Fibroblast of lung (primary cell): ENCODE results near the gene CSGALNACT2. TPM values are rescaled to one million over a fixed set of nuclear protein-coding genes. Genes with fewer than 3 reads are reported as not detected.

ENCODE experiments used
- DNase-seq, 2 donors: peaks; one replicate each; pipeline versions ENCODE4 v3.0.0 to v3.0.0-alpha.2; 2010; ENCODE audit warnings: low read depth in 2 of 2
- H2AFZ ChIP-seq: 2 replicates; pipeline ENCODE4 v1.5.1; 2012; ENCODE audit warnings: low read length, control low read depth, inconsistent platforms
- H3K27ac ChIP-seq: 2 replicates; pipeline ENCODE4 v1.5.1; 2011; ENCODE audit warnings: low read length, control low read depth; ENCODE audit not compliant: insufficient read depth
- H3K27me3 ChIP-seq: 2 replicates; pipeline ENCODE4 v1.5.1; 2011; ENCODE audit warnings: mild to moderate bottlenecking, low read length; ENCODE audit not compliant: control insufficient read depth, insufficient read depth
- H3K36me3 ChIP-seq: 2 replicates; pipeline ENCODE4 v1.5.1; 2011; ENCODE audit warnings: low read length; ENCODE audit not compliant: control insufficient read depth, insufficient read depth
- H3K4me1 ChIP-seq: 2 replicates; pipeline ENCODE4 v1.5.1; 2011; ENCODE audit warnings: low read length; ENCODE audit not compliant: control insufficient read depth, insufficient read depth; ENCODE audit errors: extremely low read depth
- H3K4me2 ChIP-seq: 2 replicates; pipeline ENCODE4 v1.5.1; 2011; ENCODE audit warnings: low read length, control low read depth; ENCODE audit not compliant: insufficient read depth; ENCODE audit errors: extremely low read depth
- H3K4me3 ChIP-seq, 4 experiments: fragments of 200-600 bp in 1 of 4; sonication (generic) in 1 of 4; replicated peaks in 1 of 4; 2 replicates each; pipeline ENCODE4 v1.5.1; 2011 to 2016; ENCODE audit warnings: low read length in 4 of 4, low read depth in 3 of 4, mild to moderate bottlenecking in 3 of 4, control low read depth in 2 of 4, inconsistent platforms in 1 of 4, mixed read lengths in 1 of 4; ENCODE audit not compliant: insufficient read depth in 1 of 4; ENCODE audit errors: control extremely low read depth in 1 of 4
- H3K79me2 ChIP-seq: 2 replicates; pipeline ENCODE4 v1.5.1; 2012; ENCODE audit warnings: mild to moderate bottlenecking, low read length, inconsistent platforms; ENCODE audit not compliant: control insufficient read depth, insufficient read depth
- H3K9ac ChIP-seq: 2 replicates; pipeline ENCODE4 v1.5.1; 2011; ENCODE audit warnings: mild to moderate bottlenecking, low read length, control low read depth; ENCODE audit not compliant: insufficient read depth
- H3K9me3 ChIP-seq: 2 replicates; pipeline ENCODE4 v1.5.1; 2012; ENCODE audit warnings: low read depth, low read length; ENCODE audit not compliant: control insufficient read depth, insufficient read depth
- H4K20me1 ChIP-seq: 2 replicates; pipeline ENCODE4 v1.5.1; 2011; ENCODE audit warnings: low read length; ENCODE audit not compliant: control insufficient read depth, insufficient read depth; ENCODE audit errors: extremely low read depth
- CTCF ChIP-seq, 2 donors: IDR thresholded peaks in 1 of 2; conservative IDR thresholded peaks in 1 of 2; 1 replicate in 1 of 2; 2 replicates in 1 of 2; pipeline ENCODE4 v1.5.1; 2011 to 2012; ENCODE audit warnings: low read length in 2 of 2, control low read depth in 1 of 2, inconsistent platforms in 1 of 2, low read depth in 1 of 2, mild to moderate bottlenecking in 1 of 2
- EZH2 ChIP-seq: IDR thresholded peaks from 2 replicates; pipeline ENCODE4 v1.5.1; 2012; ENCODE audit warnings: low read length, control low read depth, mild to moderate bottlenecking; ENCODE audit errors: missing control alignments
- polyA plus RNA-seq, 2 donors: library from polyadenylated mRNA; depleted of rRNA in 1 of 2; stranded (reverse) in 1 of 2; unstranded in 1 of 2; fragments of >200 nt; gene quantifications; 2 replicates each; pipeline ENCODE4 v1.2.1, GENCODE V29; 2011 to 2012; ENCODE audit warnings: missing spikeins in 1 of 2
- total RNA-seq: library from RNA; depleted of rRNA; stranded (reverse); fragments of >200 nt; gene quantifications from 2 replicates; pipeline ENCODE4 v1.2.1, GENCODE V29; 2014

The CSGALNACT2 gene
- total and polyA plus RNA-seq, 2 donors (not counting 1 experiment from before 2014, with no cell fraction given) = 38.6 to 46.9 TPM

DNA sequence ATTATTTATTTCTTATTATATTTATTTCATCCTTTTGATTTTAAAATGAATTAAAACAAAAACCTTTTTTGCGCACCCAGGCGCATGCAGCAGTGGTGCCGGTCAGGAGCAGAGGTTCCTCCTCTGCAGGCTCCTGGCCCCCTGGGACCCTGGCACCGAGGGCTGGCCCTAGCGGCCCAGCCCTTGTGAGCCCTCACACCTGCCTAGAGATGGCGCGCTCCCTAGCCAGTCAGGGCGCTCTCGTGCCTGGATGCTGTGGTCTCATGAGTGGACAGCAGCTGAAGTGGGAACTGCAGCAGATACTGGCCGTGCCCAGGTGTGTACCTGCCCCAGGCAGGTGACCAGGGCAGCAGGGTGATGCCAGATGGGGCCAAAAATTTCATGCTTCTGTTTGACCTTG lies 47.6 kb upstream of the CSGALNACT2 start:
- no peak overlapping the region for H3K9ac ChIP-seq
- H3K36me3 ChIP-seq = no peaks in the 10 kb centered on the region
- TF ChIP-seq EZH2 (no peak), CTCF (conservative IDR thresholded peaks at IDR 0.05 in 1 of 2, IDR thresholded peaks at IDR 0.05 in 1 of 2; ENCODE audit: low read depth in 1 of 2, low read length in 2 of 2) (no peak)
- H4K20me1 ChIP-seq = no peaks in the 10 kb centered on the region
- no peak overlapping the region for H3K27ac ChIP-seq
- no peak overlapping the region for H2AFZ ChIP-seq
- DNase-seq = no peak
- no peaks in the 10 kb centered on the region for H3K79me2 ChIP-seq
- no peaks in the 10 kb centered on the region for H3K4me1 ChIP-seq
- no peaks in the 10 kb centered on the region for H3K27me3 ChIP-seq
- no peak overlapping the region for H3K4me3 ChIP-seq
- H3K9me3 ChIP-seq = no peaks in the 10 kb centered on the region
- no peak overlapping the region for H3K4me2 ChIP-seq

DNA sequence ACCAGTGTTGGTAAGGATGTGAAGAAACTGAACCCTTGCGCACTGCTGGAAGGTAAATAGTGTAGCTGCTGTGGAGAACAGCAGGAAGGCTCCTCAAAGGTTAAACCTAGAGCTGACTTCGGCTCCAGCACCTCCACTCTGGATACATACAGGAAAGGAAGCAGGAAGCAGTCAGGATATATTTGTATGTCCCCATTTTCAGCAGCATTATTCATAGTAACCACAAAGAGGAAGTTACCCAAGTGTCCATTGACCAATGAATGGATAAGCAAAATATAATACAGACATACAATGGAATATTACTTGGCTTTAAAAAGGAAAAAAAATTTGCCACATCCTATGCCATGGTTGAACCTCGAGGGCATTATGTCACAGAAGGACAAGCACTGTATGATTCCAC lies 46.4 kb upstream of the CSGALNACT2 start:
- Histone ChIP-seq H3K4me1 (no peaks in the 10 kb centered on the region), H3K79me2 (no peaks in the 10 kb centered on the region), H3K4me3 (no peak overlapping the region), H3K27me3 (no peaks in the 10 kb centered on the region), H3K4me2 (no peak overlapping the region), H2AFZ (no peak overlapping the region), H3K9me3 (no peaks in the 10 kb centered on the region), H3K9ac (no peak overlapping the region), H4K20me1 (no peaks in the 10 kb centered on the region), H3K36me3 (no peaks in the 10 kb centered on the region), H3K27ac (no peak overlapping the region)
- no peak for TF ChIP-seq EZH2
- TF ChIP-seq CTCF (conservative IDR thresholded peaks at IDR 0.05 in 1 of 2, IDR thresholded peaks at IDR 0.05 in 1 of 2; ENCODE audit: low read depth in 1 of 2, low read length in 2 of 2) = no peak
- no peak for DNase-seq

GRCh38 chr10:43093423-43094076 lies 44.7 kb upstream of the CSGALNACT2 start:
- no peak for TF ChIP-seq CTCF (conservative IDR thresholded peaks at IDR 0.05 in 1 of 2, IDR thresholded peaks at IDR 0.05 in 1 of 2; ENCODE audit: low read depth in 1 of 2, low read length in 2 of 2)
- TF ChIP-seq EZH2 = no peak

More at GRCh38 chr10:43093423-43094076, 44.7 kb upstream of the CSGALNACT2 start:
- Histone ChIP-seq H3K4me2 (no peak overlapping the region), H3K27me3 (no peaks in the 10 kb centered on the region), H3K4me3 (no peak overlapping the region), H4K20me1 (no peaks in the 10 kb centered on the region), H3K36me3 (no peaks in the 10 kb centered on the region), H2AFZ (no peak overlapping the region), H3K9ac (no peak overlapping the region), H3K27ac (no peak overlapping the region), H3K9me3 (no peaks in the 10 kb centered on the region), H3K4me1 (no peaks in the 10 kb centered on the region), H3K79me2 (no peaks in the 10 kb centered on the region)
- no peak for DNase-seq
